HG03196 (cell line): ENCODE data around the gene RALGPS2.

Source experiments
- ATAC-seq: cut with Tn5 transposase; IDR thresholded peaks from one replicate; pipeline ENCODE4 v1.9.1; 2021; ENCODE audit not compliant: unreplicated experiment

Gene RALGPS2

DNA sequence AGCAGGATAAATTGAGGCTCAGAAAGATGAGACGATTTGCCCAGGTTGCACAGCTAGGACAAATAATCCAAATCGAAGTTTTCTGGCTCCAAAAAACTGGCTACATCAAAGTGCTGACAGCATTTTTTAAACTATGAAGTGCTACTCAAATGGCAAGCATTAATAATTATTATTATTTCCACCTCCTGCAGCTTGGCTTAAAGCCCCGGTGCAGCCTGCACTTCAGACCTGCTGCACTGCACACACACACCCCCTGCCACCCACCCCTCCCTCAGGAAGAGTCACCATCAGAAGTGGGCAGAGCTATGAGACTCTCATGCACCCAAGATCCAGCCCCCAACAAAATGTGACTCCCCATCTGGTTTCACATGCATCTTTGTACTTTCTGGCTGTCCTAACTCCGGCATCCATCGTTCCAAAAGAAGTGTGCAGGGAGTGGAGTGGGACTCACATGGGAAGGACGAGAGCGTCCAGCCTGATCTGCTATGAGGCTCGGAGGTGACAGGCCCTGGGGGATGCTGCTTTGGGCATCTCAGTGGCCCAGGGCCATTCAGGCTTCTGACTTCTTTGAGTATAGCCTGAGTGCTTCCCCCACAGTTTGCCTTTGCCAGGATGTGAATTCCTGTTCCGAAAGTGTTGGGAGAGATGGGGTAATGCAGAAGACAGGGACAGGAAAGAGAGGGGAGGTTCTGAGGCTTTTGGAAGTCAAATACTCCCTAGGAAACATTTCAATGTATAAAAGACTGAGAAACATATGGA is 235.6 kb downstream of the RALGPS2 start:
- no peak for ATAC-seq

DNA sequence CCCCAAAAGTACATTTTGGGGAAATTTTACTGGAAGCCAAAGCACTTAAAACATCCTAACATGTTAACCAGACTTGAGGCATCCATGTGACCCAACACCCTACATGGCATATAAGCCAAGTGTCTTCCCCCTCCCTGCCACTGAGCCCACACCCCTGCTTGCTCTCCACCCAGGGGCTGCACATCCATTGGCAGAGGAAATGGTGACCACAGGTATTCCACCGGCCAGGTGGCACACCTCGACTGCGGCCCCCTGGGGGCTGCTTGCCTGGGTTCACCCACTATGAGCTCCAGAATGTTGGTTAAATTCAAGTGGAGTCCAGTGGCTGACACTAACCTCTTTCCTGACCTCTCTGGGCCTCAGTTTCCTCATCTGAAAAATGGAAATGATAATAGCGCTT is 236.3 kb downstream of the RALGPS2 start:
- ATAC-seq = no peak

DNA sequence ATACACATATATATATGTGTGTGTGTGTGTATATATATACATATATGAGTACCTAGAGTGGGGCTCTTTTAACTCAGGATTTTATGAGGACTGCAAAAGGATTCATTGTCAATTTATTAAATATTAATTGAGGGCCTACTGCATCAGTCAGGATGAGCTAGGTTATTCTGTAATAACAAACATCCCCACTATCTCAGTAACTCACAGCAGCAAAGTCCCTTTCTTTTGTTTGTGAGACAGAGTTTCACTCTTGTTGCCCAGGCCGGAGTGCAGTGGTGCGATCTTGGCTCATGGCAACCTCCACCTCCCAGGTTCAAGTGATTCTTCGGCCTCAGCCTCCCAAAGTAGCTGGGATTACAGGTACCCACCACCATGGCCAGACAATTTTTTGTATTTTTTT is 236.8 kb downstream of the RALGPS2 start:
- no peak for ATAC-seq

DNA sequence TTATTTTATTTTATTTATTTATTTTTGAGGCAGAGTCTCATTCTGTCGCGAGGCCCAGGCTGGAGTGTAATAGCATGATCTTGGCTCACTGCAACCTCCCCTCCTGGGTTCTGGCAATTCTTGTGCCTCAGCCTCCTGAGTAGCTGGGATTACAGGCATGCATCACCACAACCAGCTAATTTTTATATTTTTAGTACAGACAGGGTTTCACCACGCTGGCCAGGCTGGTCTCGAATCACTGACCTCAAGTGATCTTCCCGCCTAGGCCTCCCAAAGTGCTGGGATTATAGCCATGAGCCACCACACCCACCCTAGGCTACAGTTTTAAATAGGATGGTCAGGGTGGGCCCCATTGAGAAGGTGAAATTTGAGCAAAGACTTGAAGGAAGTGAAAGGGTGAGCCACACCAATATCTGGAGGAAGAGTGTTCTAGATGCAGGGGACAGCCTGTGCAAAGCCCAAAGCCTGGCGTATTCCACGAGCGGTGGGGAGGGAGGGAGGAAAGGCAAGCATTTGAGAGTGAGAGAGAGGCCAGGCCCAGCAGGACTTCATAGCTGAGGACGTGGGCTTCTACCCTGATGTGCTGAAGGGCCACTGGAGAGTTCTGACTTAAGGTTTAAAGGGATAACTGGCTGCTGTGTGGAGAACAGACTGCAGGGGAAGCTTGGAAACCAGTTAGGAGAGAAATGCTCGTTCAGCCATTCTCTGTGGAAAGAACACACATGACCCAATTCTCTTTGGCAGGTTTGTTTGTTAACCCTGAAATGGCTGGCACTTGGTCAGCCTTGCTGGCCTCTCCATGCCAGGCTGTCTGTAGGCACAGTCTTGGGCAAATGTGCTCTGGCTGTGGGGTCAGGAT is 238.0 kb downstream of the RALGPS2 start:
- ATAC-seq = no peak

DNA sequence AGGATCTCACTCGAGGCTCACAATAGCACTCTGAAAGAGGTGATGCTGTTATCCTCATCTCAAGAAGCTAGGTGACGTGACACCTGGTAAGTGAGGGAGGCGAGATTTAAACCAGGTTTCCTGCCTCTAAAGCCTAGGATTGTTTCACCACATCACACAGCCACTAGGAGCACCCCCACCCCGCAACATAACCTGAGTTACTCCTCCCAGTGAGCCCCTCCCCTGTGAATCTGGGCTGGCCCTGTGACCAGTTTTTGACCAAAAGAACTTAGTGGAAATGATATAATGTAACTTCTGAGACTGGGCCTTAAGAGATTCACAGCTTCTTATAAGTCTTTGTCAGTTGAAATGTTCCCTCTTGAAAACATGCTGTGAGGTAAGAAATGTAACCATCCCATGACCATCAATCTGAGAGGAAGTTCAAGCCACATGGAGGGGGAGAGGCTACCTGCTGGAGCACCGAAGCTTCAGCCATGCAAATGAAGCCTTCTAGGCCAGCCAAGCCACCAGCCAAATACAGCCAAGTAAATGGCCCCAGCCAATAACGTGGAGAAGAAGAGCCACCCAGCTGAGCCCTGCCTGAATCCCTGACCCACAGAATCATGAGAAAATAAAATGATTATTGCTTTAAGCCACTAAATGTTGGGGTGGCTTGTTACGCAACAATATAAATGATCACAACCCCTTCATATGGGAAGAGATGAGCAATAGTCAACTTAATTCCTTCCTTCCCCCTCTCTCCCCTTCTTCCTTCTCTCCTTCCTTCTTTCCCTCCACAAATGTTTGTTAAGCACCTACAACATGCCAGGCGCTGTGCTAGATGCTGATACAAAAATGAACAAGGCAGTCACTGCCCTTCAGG is 239.7 kb downstream of the RALGPS2 start:
- ATAC-seq = no peak

DNA sequence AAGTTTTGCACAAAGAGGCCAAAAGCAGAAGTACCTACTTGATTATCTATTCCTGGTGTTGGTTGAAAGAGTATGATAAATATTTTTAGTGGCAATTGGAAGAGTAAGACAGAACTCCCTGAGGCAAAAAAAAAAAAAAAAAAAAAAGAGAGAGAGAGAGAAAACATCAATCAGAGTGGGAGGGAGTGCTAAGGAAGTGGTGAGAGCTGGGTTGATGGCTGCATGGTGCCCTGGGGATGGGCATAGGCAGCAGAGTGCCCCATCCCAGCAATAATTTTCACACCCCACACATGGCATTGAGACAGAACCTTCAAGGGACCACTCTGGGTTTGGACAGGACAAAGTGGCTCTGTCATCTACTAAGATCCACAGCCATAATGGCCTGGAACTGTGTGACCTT is 241.3 kb downstream of the RALGPS2 start:
- no peak for ATAC-seq

DNA sequence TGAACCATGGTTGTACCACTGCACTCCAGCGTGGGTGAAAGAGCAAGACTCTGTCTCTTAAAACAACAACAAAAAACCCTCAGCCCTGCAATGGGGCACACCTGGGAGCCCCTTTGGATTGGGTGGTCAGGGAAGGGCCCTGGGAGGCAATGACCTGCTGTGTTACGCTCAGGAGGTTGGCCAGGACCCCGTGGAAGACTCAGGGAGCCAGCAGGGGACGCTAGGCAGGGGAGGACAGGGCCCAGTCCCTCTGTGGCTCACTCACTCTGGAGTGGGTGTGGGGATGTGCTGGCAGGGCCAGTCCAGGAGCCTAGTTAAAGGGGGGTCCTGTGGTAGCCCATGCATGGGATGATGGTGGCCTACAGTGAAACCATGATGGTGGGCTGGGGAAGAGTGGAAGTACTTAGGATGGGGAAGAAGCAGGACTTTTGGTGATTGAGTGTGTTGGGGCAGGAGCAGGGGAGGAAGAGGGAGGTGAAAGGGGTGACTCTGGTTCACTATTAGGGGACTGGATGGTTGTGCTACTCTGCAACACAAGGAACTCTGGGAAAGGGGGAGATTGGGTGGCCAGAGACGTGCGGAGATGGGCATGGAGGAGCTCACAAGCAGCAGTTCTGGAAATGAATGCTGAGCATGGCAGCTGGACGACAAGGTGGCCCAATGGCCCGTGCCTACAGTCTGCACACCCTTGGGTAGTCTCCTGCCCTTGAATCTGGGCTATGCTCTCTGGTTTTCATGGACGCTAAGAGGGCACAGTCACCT is 244.4 kb downstream of the RALGPS2 start:
- ATAC-seq = no peak

DNA sequence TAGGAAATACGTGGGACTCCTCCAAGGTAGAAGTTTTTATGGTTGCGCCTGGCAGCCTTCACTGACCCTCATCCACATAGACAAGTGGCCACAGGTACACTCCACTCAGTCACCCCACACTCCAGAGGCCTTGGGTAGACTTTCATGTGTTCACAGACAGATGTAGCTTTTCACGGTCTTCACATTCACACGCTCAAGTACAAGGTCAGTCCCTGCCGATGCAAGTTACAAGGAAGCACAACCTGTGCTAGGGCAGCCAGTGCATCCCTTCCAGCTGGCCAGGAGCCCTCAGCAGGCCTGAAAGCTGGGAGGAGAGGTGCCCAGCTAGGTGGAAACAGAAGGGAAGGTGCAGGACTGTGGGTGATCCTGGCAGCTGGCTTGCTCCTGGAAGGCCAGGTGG is 245.1 kb downstream of the RALGPS2 start:
- no peak for ATAC-seq
